WTC11 (cell line): ENCODE data around the gene SLC8A2. TPM values are rescaled to one million over a fixed set of nuclear protein-coding genes. Genes with fewer than 3 reads are reported as not detected.

Experiments
- ATAC-seq: fragments of 200-7000 bp; cut with Tn5 transposase; 2 replicates; pipeline ENCODE4 v1.10.0; 2021; ENCODE audit warnings: mild to moderate bottlenecking, moderate library complexity
- CTCF ChIA-PET: fragments of 300-600 bp; sonication (Branson Sonifier 250); formaldehyde crosslinking; loops from one replicate; lab custom pipeline; 2021; ENCODE audit warnings: antibody characterized with exemption; lab: Charles Lee
- POLR2A ChIA-PET: fragments of 350-600 bp; sonication (Branson Sonifier 250); formaldehyde crosslinking; loops from one replicate; lab custom pipeline; 2021; ENCODE audit warnings: antibody characterized with exemption; lab: Charles Lee
- DNase-seq: peaks from one replicate; pipeline ENCODE4 v3.0.0; 2021; ENCODE audit warnings: low spot score
- H3K27ac Mint-ChIP-seq: 2 replicates; pipeline ENCODE4 v1.8.0; 2021; ENCODE audit warnings: mixed read lengths
- H3K27me3 Mint-ChIP-seq: 2 replicates; pipeline ENCODE4 v1.8.0; 2021; ENCODE audit warnings: low read depth, mild to moderate bottlenecking, moderate library complexity, mixed read lengths
- H3K36me3 Mint-ChIP-seq: 2 replicates; pipeline ENCODE4 v1.8.0; 2021; ENCODE audit warnings: mixed read lengths
- H3K4me1 Mint-ChIP-seq: 2 replicates; pipeline ENCODE4 v1.8.0; 2022; ENCODE audit warnings: mixed read lengths
- H3K4me3 Mint-ChIP-seq: 2 replicates; pipeline ENCODE4 v1.8.0; 2021; ENCODE audit warnings: mild to moderate bottlenecking, moderate library complexity, mixed read lengths
- H3K9me3 Mint-ChIP-seq: 2 replicates; pipeline ENCODE4 v1.8.0; 2021; ENCODE audit warnings: mixed read lengths
- ATF6 ChIP-seq: sonication (generic); formaldehyde crosslinking; IDR thresholded peaks from 2 replicates; pipeline ENCODE4 v1.8.1; 2023; ENCODE audit warnings: mild to moderate bottlenecking, missing genetic modification reagents
- HMGA2 ChIP-seq: fragments of 250-450 bp; sonication (Bioruptor Pico); IDR thresholded peaks from 2 replicates; pipeline ENCODE4 v1.4.0; 2021; ENCODE audit warnings: mild to moderate bottlenecking, moderate library complexity
- HMGXB4 ChIP-seq: sonication (generic); formaldehyde crosslinking; IDR thresholded peaks from 2 replicates; pipeline ENCODE4 v1.8.1; 2023; ENCODE audit warnings: mild to moderate bottlenecking, moderate library complexity, missing genetic modification reagents
- IRF1 ChIP-seq: sonication (generic); formaldehyde crosslinking; IDR thresholded peaks from 2 replicates; pipeline ENCODE4 v1.8.0; 2023; ENCODE audit warnings: missing genetic modification reagents
- KAT7 ChIP-seq: sonication (generic); formaldehyde crosslinking; IDR thresholded peaks from 2 replicates; pipeline ENCODE4 v1.8.1; 2023; ENCODE audit warnings: missing genetic modification reagents, mild to moderate bottlenecking, borderline replicate concordance
- NFATC4 ChIP-seq: fragments of 250-450 bp; sonication (Bioruptor Pico); IDR thresholded peaks from 2 replicates; pipeline ENCODE4 v1.9.0; 2021; ENCODE audit warnings: mild to moderate bottlenecking
- NFE2L1 ChIP-seq: sonication (generic); formaldehyde crosslinking; IDR thresholded peaks from 2 replicates; pipeline ENCODE4 v1.8.1; 2023; ENCODE audit warnings: missing genetic modification reagents
- NR1H2 ChIP-seq: sonication (generic); formaldehyde crosslinking; IDR thresholded peaks from 2 replicates; pipeline ENCODE4 v1.9.0; 2021; ENCODE audit warnings: mild to moderate bottlenecking, moderate library complexity, missing genetic modification reagents
- OVOL2 ChIP-seq: fragments of 250-450 bp; sonication (Bioruptor Pico); IDR thresholded peaks from 2 replicates; pipeline ENCODE4 v1.9.0; 2021; ENCODE audit warnings: mild to moderate bottlenecking, borderline replicate concordance
- RELA ChIP-seq: sonication (generic); formaldehyde crosslinking; IDR thresholded peaks from 2 replicates; pipeline ENCODE4 v1.8.1; 2022; ENCODE audit warnings: missing genetic modification reagents, mild to moderate bottlenecking, borderline replicate concordance
- RORB ChIP-seq: fragments of 250-450 bp; sonication (Bioruptor Pico); IDR thresholded peaks from 2 replicates; pipeline ENCODE4 v1.9.0; 2021; ENCODE audit warnings: mild to moderate bottlenecking
- TEAD4 ChIP-seq: sonication (generic); formaldehyde crosslinking; IDR thresholded peaks from 2 replicates; pipeline ENCODE4 v1.8.0; 2022; ENCODE audit warnings: mild to moderate bottlenecking, missing genetic modification reagents
- TP53 ChIP-seq: sonication (generic); formaldehyde crosslinking; IDR thresholded peaks from 2 replicates; pipeline ENCODE4 v1.8.1; 2023; ENCODE audit warnings: mild to moderate bottlenecking, missing genetic modification reagents
- ZNF121 ChIP-seq: sonication (generic); formaldehyde crosslinking; IDR thresholded peaks from 2 replicates; pipeline ENCODE4 v1.8.0; 2023; ENCODE audit warnings: missing genetic modification reagents
- ZNF232 ChIP-seq: sonication (generic); formaldehyde crosslinking; IDR thresholded peaks from 2 replicates; pipeline ENCODE4 v1.8.0; 2022; ENCODE audit warnings: mild to moderate bottlenecking, missing genetic modification reagents
- ZNF263 ChIP-seq: sonication (generic); formaldehyde crosslinking; IDR thresholded peaks from 2 replicates; pipeline ENCODE4 v1.8.1; 2022; ENCODE audit warnings: low read depth, mild to moderate bottlenecking, moderate library complexity, missing genetic modification reagents
- ZNF396 ChIP-seq: fragments of 250-450 bp; sonication (Bioruptor Pico); IDR thresholded peaks from 2 replicates; pipeline ENCODE4 v1.8.0; 2021; ENCODE audit warnings: mild to moderate bottlenecking, moderate library complexity, borderline replicate concordance
- total RNA-seq: library from RNA; stranded (reverse); gene quantifications from 3 replicates; pipeline ENCODE4 v1.2.3, GENCODE V29; 2021
- TF ChIP-seq, protein P1 (sequence below): sonication (generic); formaldehyde crosslinking; IDR thresholded peaks from 2 replicates; pipeline ENCODE4 v1.8.0; 2022; ENCODE audit warnings: missing genetic modification reagents

Gene SLC8A2
- total RNA-seq, 1 experiment from 2014 or later, result 6.5 TPM

DNA sequence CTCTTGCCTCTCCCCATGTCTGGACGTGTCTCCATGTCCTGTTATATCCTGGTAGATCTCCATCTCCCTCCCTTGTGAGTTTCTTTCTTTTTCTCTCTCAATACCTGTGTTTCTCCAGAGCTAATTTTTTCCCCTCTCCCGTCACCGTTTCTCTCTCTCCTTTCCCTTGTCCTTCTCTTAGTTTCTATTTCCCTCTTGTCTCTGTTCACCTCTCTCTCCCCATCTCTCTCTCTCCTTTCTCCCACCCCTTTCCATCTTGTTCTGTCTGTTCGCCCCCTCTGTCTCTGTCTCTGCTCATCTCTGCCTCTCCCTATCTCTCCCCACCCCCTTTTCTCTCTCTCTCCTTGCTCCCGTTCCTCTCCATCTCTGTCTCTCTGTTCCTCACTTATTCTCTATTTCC, 13.0 kb downstream of the SLC8A2 start:
- DNase-seq, result no peak
- Mint-ChIP-seq H3K4me3 (no peak overlapping the region), H3K36me3 (peaks cover 4% of the 10 kb centered on the region; the same call in 1 of the 2 replicates), H3K27me3 (peaks cover 21% of the 10 kb centered on the region), H3K4me1 (peaks cover 3% of the 10 kb centered on the region; the same call in 1 of the 2 replicates), H3K9me3 (0 out of 2 replicates have a peak, but pooled peaks cover 3% of the 10 kb centered on the region), H3K27ac (no peak overlapping the region)
- POLR2A ChIA-PET, result no interaction called here
- ATAC-seq, result no peak
- TF ChIP-seq, protein P1, sequence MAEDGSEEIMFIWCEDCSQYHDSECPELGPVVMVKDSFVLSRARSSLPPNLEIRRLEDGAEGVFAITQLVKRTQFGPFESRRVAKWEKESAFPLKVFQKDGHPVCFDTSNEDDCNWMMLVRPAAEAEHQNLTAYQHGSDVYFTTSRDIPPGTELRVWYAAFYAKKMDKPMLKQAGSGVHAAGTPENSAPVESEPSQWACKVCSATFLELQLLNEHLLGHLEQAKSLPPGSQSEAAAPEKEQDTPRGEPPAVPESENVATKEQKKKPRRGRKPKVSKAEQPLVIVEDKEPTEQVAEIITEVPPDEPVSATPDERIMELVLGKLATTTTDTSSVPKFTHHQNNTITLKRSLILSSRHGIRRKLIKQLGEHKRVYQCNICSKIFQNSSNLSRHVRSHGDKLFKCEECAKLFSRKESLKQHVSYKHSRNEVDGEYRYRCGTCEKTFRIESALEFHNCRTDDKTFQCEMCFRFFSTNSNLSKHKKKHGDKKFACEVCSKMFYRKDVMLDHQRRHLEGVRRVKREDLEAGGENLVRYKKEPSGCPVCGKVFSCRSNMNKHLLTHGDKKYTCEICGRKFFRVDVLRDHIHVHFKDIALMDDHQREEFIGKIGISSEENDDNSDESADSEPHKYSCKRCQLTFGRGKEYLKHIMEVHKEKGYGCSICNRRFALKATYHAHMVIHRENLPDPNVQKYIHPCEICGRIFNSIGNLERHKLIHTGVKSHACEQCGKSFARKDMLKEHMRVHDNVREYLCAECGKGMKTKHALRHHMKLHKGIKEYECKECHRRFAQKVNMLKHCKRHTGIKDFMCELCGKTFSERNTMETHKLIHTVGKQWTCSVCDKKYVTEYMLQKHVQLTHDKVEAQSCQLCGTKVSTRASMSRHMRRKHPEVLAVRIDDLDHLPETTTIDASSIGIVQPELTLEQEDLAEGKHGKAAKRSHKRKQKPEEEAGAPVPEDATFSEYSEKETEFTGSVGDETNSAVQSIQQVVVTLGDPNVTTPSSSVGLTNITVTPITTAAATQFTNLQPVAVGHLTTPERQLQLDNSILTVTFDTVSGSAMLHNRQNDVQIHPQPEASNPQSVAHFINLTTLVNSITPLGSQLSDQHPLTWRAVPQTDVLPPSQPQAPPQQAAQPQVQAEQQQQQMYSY (CRISPR knock-in tag), result no peak
- TF ChIP-seq NFE2L1 (CRISPR knock-in tag) (no peak), ZNF396 (no peak), IRF1 (CRISPR knock-in tag) (no peak), RORB (CRISPR knock-in tag) (no peak), TEAD4 (CRISPR knock-in tag) (no peak), HMGA2 (CRISPR knock-in tag) (no peak), TP53 (CRISPR knock-in tag) (no peak), ZNF263 (no peak), OVOL2 (CRISPR knock-in tag) (no peak), ZNF232 (CRISPR knock-in tag) (no peak), RELA (CRISPR knock-in tag) (no peak), HMGXB4 (CRISPR knock-in tag) (no peak), ZNF121 (CRISPR knock-in tag) (no peak), NR1H2 (CRISPR knock-in tag) (no peak), ATF6 (CRISPR knock-in tag) (no peak), KAT7 (CRISPR knock-in tag) (no peak), NFATC4 (CRISPR knock-in tag) (no peak)
- CTCF ChIA-PET, result no interaction called here

DNA sequence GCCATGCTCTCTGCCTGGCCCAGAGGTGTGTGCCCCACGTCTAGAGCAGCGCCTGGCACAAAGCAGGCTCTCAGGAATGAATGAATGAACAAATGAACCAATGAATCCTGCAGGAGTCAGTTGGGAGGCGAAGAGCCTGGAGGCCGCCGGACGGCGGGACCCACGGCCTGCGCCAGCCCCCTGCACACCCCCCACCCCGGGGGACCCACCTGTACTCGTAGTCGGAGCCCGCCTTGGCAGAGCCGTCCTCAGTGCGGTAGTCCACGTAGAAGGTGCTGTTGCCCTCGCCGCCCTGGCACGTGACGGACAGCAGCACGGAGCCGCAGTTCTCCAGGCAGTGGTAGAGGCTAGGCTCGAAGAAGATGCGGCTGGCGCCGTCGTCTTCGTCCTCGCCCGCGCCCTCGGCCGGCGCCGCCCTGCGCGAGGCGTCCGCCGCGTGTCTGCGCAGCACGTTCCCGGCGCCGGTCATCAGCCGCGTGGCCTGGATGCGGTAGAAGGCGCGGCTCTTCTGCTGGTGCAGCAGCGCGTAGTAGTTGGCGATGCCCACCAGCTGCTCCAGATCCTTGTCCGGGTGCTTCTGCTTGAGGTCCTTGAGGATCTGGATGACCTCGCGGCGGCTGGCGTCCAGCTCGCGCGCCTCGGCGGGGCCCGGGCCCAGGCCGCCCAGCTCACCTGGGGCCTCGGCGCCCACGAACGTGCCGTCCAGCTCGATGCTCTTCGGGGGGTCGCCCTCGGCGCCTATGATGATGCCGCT, 14.8 kb downstream of the SLC8A2 start:
- TF ChIP-seq KAT7 (CRISPR knock-in tag) (0 out of 2 replicates have a peak, but pooled peaks have one; percentile 17), RELA (CRISPR knock-in tag) (no peak)
- TF ChIP-seq, all 79 proteins: peak for 1
- ATAC-seq (no peak), DNase-seq (no peak)
- Mint-ChIP-seq H3K4me3 (no peak overlapping the region), H3K36me3 (peaks cover 4% of the 10 kb centered on the region; the same call in 1 of the 2 replicates), H3K27me3 (peaks cover 21% of the 10 kb centered on the region), H3K27ac (no peak overlapping the region), H3K4me1 (peaks cover 3% of the 10 kb centered on the region; the same call in 1 of the 2 replicates), H3K9me3 (0 out of 2 replicates have a peak, but pooled peaks cover 3% of the 10 kb centered on the region)
- CTCF ChIA-PET, result interaction anchor here (0.6 to 1.4 kb wide), 6 partner anchors 11 to 412 kb away, joined by 3 to 5 read pairs (median 4); partner anchors contain the start of gene EHD2
- POLR2A ChIA-PET, result interaction anchor here (0.7 kb wide), 1 partner anchor 10 kb away, joined by 3 read pairs; no protein-coding TSS in a partner anchor
